Lower lobe of right lung (tissue), 2 donors: ENCODE results near the gene ZNF44. TPM values are rescaled to one million over a fixed set of nuclear protein-coding genes. Genes with fewer than 3 reads are reported as not detected.

ENCODE experiments used
- ATAC-seq, 2 donors: fragments of 200-7000 bp; cut with Tn5 transposase; one replicate each; pipeline ENCODE4 v1.9.1; 2020 to 2022; ENCODE audit warnings: mild to moderate bottlenecking in 2 of 2, moderate library complexity in 2 of 2
- DNase-seq: peaks from one replicate; pipeline ENCODE4 v3.0.0-alpha.2; 2020
- H3K27ac ChIP-seq: fragments of 200-600 bp; one replicate; pipeline ENCODE4 v1.8.0; 2022
- H3K27me3 ChIP-seq: fragments of 200-600 bp; one replicate; pipeline ENCODE4 v1.8.0; 2022; ENCODE audit warnings: low read depth
- H3K36me3 ChIP-seq: fragments of 200-600 bp; one replicate; pipeline ENCODE4 v1.8.0; 2022; ENCODE audit warnings: mild to moderate bottlenecking
- H3K4me1 ChIP-seq: fragments of 200-600 bp; one replicate; pipeline ENCODE4 v1.8.0; 2022
- H3K4me3 ChIP-seq: fragments of 200-600 bp; one replicate; pipeline ENCODE4 v1.8.0; 2022; ENCODE audit warnings: mild to moderate bottlenecking
- H3K9me3 ChIP-seq: fragments of 200-600 bp; one replicate; pipeline ENCODE4 v1.8.0; 2022
- CTCF ChIP-seq: fragments of 200-600 bp; IDR thresholded peaks from one replicate; pipeline ENCODE4 v1.8.0; 2022; ENCODE audit warnings: antibody characterized with exemption, mild to moderate bottlenecking
- intact Hi-C: fragments of 100-400 bp; cut with DNase I; formaldehyde crosslinking; loops from one replicate; pipeline ENCODE4 v1.11.0; 2022
- total RNA-seq: library from RNA; stranded (reverse); fragmentation: NEBNext Ultra II Directional; extraction: Animal tissue kit (Norgen Biotek cat#: 25700); gene quantifications from one replicate; pipeline ENCODE4 v1.2.1, GENCODE V29; 2021
- donor health status: DM: no; HTN: yes; CAD: no; lungs with severe emphysema.

ZNF44 gene
- total RNA-seq, 1 donor from 2014 or later: 12.8 TPM

GRCh38 chr19:12272980-12273901 lies 21.4 kb downstream of the ZNF44 start:
- no peak overlapping the region for H3K27ac ChIP-seq
- peaks cover 41% of the 10 kb centered on the region for H3K36me3 ChIP-seq
- TF ChIP-seq CTCF: no peak
- H3K4me3 ChIP-seq: no peak overlapping the region
- ATAC-seq (no peak), DNase-seq (no peak)
- H3K4me1 ChIP-seq: no peaks in the 10 kb centered on the region
- no peaks in the 10 kb centered on the region for H3K27me3 ChIP-seq
- H3K9me3 ChIP-seq: peaks cover 98% of the 10 kb centered on the region
- intact Hi-C loops: no loop called here

DNA sequence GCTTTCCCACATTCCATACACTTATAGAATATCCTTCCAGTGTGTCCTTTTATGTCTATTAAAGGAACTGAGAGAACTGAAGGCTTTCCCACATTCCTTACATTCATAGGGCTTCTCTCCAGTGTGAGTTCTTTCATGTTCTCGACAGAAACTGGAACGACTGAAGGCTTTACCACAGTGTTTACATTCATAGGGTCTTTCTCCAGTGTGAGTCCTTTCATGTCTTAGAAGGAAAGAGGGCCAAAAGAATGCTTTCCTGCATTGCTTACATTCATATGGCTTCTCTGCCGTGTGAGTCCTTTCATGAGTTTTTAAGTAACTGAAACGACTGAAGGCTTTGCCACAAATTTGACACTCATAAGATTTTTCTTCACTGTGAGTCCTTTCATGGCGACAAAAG lies 22.3 kb downstream of the ZNF44 start:
- Histone ChIP-seq H3K36me3 (peaks cover 41% of the 10 kb centered on the region), H3K27ac (no peak overlapping the region), H3K4me1 (no peaks in the 10 kb centered on the region), H3K27me3 (no peaks in the 10 kb centered on the region), H3K9me3 (peaks cover 93% of the 10 kb centered on the region), H3K4me3 (no peak overlapping the region)
- no peak for TF ChIP-seq CTCF
- DNase-seq: no peak
- no peak for ATAC-seq
- intact Hi-C loops: no loop called here

GRCh38 chr19:12270854-12271253 lies 23.8 kb downstream of the ZNF44 start:
- no peak for ATAC-seq
- H3K4me3 ChIP-seq: no peak overlapping the region
- no peak for TF ChIP-seq CTCF
- no peaks in the 10 kb centered on the region for H3K4me1 ChIP-seq
- peaks cover 34% of the 10 kb centered on the region for H3K36me3 ChIP-seq
- no peak overlapping the region for H3K27ac ChIP-seq
- intact Hi-C loops: no loop called here
- H3K9me3 ChIP-seq: peaks cover 93% of the 10 kb centered on the region
- no peaks in the 10 kb centered on the region for H3K27me3 ChIP-seq
- no peak for DNase-seq

DNA sequence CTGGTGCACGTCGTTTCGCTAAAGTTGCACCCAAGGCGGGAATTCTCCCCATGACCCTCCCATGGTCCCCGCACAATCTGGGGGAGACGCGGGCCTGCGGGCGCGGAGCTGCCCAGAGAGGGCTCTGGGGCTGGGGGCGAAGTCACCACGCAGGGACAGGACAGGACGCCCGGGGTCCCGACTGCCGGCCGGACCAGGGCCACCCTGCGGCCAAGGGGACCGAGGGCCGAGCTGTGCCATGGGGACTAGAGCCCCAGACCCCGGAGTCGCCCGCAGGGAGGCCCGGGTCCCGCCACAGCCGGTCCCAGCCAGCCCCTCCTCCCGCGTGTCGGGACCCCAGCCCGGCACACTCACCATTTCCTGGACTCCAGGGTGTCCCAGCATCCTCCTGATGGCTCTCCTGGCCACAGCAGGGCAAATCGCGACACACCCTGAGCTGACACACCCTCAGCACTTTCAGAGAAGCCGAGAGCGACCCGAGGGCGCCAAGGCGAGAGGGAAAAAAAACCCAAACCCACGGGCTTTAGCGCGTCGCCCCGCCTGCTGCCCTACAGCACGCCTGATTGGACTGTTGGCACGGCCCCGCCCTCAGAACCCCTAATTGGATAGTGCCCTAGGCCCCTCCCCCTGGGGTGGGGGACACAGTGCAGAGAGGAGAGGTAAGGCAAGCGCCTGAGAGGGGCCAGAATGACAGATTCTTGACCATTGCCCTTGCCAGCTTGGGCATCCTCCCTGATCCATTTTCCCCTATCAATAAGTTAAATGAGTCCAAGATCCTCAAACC lies 28.6 kb downstream of the ZNF44 start:
- no peak for DNase-seq
- H3K9me3 ChIP-seq: peaks cover 61% of the 10 kb centered on the region
- H3K4me3 ChIP-seq: no peak overlapping the region

GRCh38 chr19:12261554-12261953 lies 33.1 kb downstream of the ZNF44 start:
- Histone ChIP-seq H3K36me3 (no peaks in the 10 kb centered on the region), H3K27me3 (no peaks in the 10 kb centered on the region), H3K4me1 (no peaks in the 10 kb centered on the region), H3K4me3 (no peak overlapping the region), H3K27ac (no peak overlapping the region), H3K9me3 (peaks cover 39% of the 10 kb centered on the region)
- ATAC-seq: no peak
- no peak for TF ChIP-seq CTCF
- no peak for DNase-seq
- intact Hi-C loops: no loop called here

More for the DNA sequence above, 28.6 kb downstream of the ZNF44 start:
- no peaks in the 10 kb centered on the region for H3K27me3 ChIP-seq
- TF ChIP-seq CTCF: no peak
- H3K36me3 ChIP-seq: no peaks in the 10 kb centered on the region
- H3K27ac ChIP-seq: no peak overlapping the region
- no peak for ATAC-seq
- H3K4me1 ChIP-seq: no peaks in the 10 kb centered on the region
- intact Hi-C loops: no loop called here
